Gastrocnemius medialis (tissue), 4 donors: ENCODE data around the gene OMD. TPM values are rescaled to one million over a fixed set of nuclear protein-coding genes. Genes with fewer than 3 reads are reported as not detected.
A peak's percentile ranks its signal among the peaks of the same experiment; 100 is the strongest.
"Not testable (repeated sequence)": the region's sequence is repeated elsewhere in the genome, so short reads cannot be mapped to it uniquely, and the experiment has no call there.

Source experiments
- ATAC-seq, 2 donors: fragments of 150-250 bp; one replicate each; pipeline ENCODE4 v1.9.1; 2016
- DNase-seq, 2 donors: peaks; one replicate each; pipeline ENCODE4 v3.0.0-alpha.2; 2019
- H3K27ac ChIP-seq, 4 donors: fragments of 200-600 bp; sonication (generic); 1 replicate in 1 of 4; 2 replicates in 3 of 4; pipeline ENCODE4 v1.5.1; 2016 to 2018; ENCODE audit warnings: mild to moderate bottlenecking in 2 of 4, moderate library complexity in 1 of 4
- H3K27me3 ChIP-seq, 3 donors: fragments of 200-600 bp; sonication (generic) in 2 of 3; 1 replicate in 1 of 3; 2 replicates in 2 of 3; pipeline versions ENCODE4 v1.5.1 to v1.6.0; 2016 to 2019; ENCODE audit warnings: mild to moderate bottlenecking in 1 of 3, moderate library complexity in 1 of 3
- H3K36me3 ChIP-seq, 2 donors: fragments of 200-600 bp; sonication (generic) in 1 of 2; one replicate each; pipeline ENCODE4 v1.5.1; 2017 to 2018
- H3K4me1 ChIP-seq, 2 donors: fragments of 200-600 bp; sonication (generic) in 1 of 2; one replicate each; pipeline ENCODE4 v1.5.1; 2016 to 2017; ENCODE audit warnings: mild to moderate bottlenecking in 2 of 2
- H3K4me3 ChIP-seq, 4 donors: fragments of 200-600 bp; sonication (generic) in 3 of 4; 1 replicate in 1 of 4; 2 replicates in 3 of 4; pipeline ENCODE4 v1.5.1; 2016 to 2019; ENCODE audit warnings: mild to moderate bottlenecking in 2 of 4
- H3K9me3 ChIP-seq, 3 donors: fragments of 200-600 bp; sonication (generic) in 2 of 3; 1 replicate in 1 of 3; 2 replicates in 2 of 3; pipeline ENCODE4 v1.5.1; 2016 to 2019
- CTCF ChIP-seq, 5 experiments: fragments of 450-650 bp in 3 of 5; fragments of 200-600 bp in 2 of 5; sonication (generic) in 2 of 5; IDR thresholded peaks in 4 of 5; conservative IDR thresholded peaks in 1 of 5; 1 replicate in 4 of 5; 2 replicates in 1 of 5; pipeline ENCODE4 v1.5.1; 2016 to 2019; ENCODE audit warnings: antibody characterized with exemption in 5 of 5, mild to moderate bottlenecking in 3 of 5, moderate library complexity in 3 of 5
- POLR2A ChIP-seq, 2 donors: fragments of 450-650 bp; IDR thresholded peaks; one replicate each; pipeline ENCODE4 v1.6.1; 2017; ENCODE audit warnings: antibody characterized with exemption in 2 of 2, mild to moderate bottlenecking in 2 of 2, moderate library complexity in 2 of 2
- in situ Hi-C, 4 donors: fragments of 200-750 bp; cut with MboI; loops; one replicate each; pipeline versions ENCODE4 v1.15.0 to v1.8.0; 2017; ENCODE audit warnings: low sequenced_read_pairs in 4 of 4
- intact Hi-C: fragments of 100-400 bp; cut with DNase I; formaldehyde crosslinking; loops from one replicate; pipeline ENCODE4 v1.15.1; 2023; ENCODE audit warnings: low total_unique reads
- total RNA-seq, 4 donors: library from RNA; depleted of rRNA; stranded (reverse); fragments of >200 nt; gene quantifications; one replicate each; pipeline versions ENCODE4 v1.1.0 to v1.2.3, GENCODE V29; 2016

Gene OMD
- total RNA-seq, 4 donors from 2014 or later: 1.2 to 4.0 (median 1.9) TPM

GRCh38 chr9:92425474-92425873 is 1.2 kb upstream of the OMD start:
- DNase-seq (no peak), ATAC-seq (no peak)
- Histone ChIP-seq H3K4me3 (no peak overlapping the region), H3K36me3 (no peaks in the 10 kb centered on the region), H3K27me3 (no peaks in the 10 kb centered on the region), H3K4me1 (no peaks in the 10 kb centered on the region), H3K9me3 (no peaks in the 10 kb centered on the region), H3K27ac (no peak overlapping the region)
- intact Hi-C loops: no loop called here
- in situ Hi-C loops: no loop called here
- TF ChIP-seq CTCF (IDR thresholded peaks at IDR 0.05 in 4 of 5, conservative IDR thresholded peaks at IDR 0.05 in 1 of 5) (no peak), POLR2A (IDR thresholded peaks at IDR 0.05) (no peak)

- in situ Hi-C loops: no loop called here
Measured at GRCh38 chr9:92423612-92424011, 659 bp downstream of the OMD start.

GRCh38 chr9:92422611-92423338 is 1.5 kb downstream of the OMD start:
- in situ Hi-C loops: no loop called here
- no peak for TF ChIP-seq POLR2A (IDR thresholded peaks at IDR 0.05)
- TF ChIP-seq CTCF (IDR thresholded peaks at IDR 0.05 in 4 of 5, conservative IDR thresholded peaks at IDR 0.05 in 1 of 5): no peak
- no peak overlapping the region for H3K27ac ChIP-seq

More at GRCh38 chr9:92423612-92424011, 659 bp downstream of the OMD start:
- ATAC-seq (no peak), DNase-seq (no peak)
- no peaks in the 10 kb centered on the region for H3K36me3 ChIP-seq
- intact Hi-C loops: no loop called here
- TF ChIP-seq CTCF (IDR thresholded peaks at IDR 0.05 in 4 of 5, conservative IDR thresholded peaks at IDR 0.05 in 1 of 5) (no peak), POLR2A (IDR thresholded peaks at IDR 0.05) (no peak)
- no peak overlapping the region for H3K27ac ChIP-seq
- H3K4me1 ChIP-seq: no peaks in the 10 kb centered on the region
- peak overlapping the region in 2 of 4 donors; percentile 19 to 31 for H3K4me3 ChIP-seq
- H3K27me3 ChIP-seq: no peaks in the 10 kb centered on the region
- H3K9me3 ChIP-seq: no peaks in the 10 kb centered on the region

GRCh38 chr9:92414566-92414965 is 9.7 kb downstream of the OMD start:
- TF ChIP-seq POLR2A (IDR thresholded peaks at IDR 0.05): no peak
- no peak for TF ChIP-seq CTCF (IDR thresholded peaks at IDR 0.05 in 4 of 5, conservative IDR thresholded peaks at IDR 0.05 in 1 of 5)
- Histone ChIP-seq H3K27me3 (no peaks in the 10 kb centered on the region), H3K4me3 (no peak overlapping the region), H3K9me3 (no peaks in the 10 kb centered on the region), H3K4me1 (no peaks in the 10 kb centered on the region), H3K27ac (no peak overlapping the region), H3K36me3 (no peaks in the 10 kb centered on the region)
- intact Hi-C loops (no loop called here), in situ Hi-C loops (no loop called here)
- ATAC-seq (no peak), DNase-seq (no peak)

More at GRCh38 chr9:92422611-92423338, 1.5 kb downstream of the OMD start:
- ATAC-seq (no peak), DNase-seq (no peak)
- H3K4me3 ChIP-seq: no peak overlapping the region
- no peaks in the 10 kb centered on the region for H3K27me3 ChIP-seq
- H3K36me3 ChIP-seq: no peaks in the 10 kb centered on the region
- no peaks in the 10 kb centered on the region for H3K4me1 ChIP-seq
- intact Hi-C loops: no loop called here
- H3K9me3 ChIP-seq: no peaks in the 10 kb centered on the region

- H3K27me3 ChIP-seq, H3K4me1 ChIP-seq, H3K36me3 ChIP-seq, H3K4me3 ChIP-seq, H3K9me3 ChIP-seq, DNase-seq, H3K27ac ChIP-seq, ATAC-seq, intact Hi-C loops, in situ Hi-C loops: not testable (repeated sequence)
Measured at GRCh38 chr9:92411157-92411556, 13.1 kb downstream of the OMD start.
